T-cell (primary cell): ENCODE measurements around the gene CNOT6. TPM values are rescaled to one million over a fixed set of nuclear protein-coding genes. Genes with fewer than 3 reads are reported as not detected.

Experiments used
- ATAC-seq, 4 experiments: fragments of 200-7000 bp in 3 of 4; fragments of 150-1000 bp in 1 of 4; cut with Tn5 transposase; replicated peaks in 1 of 4; 1 replicate in 3 of 4; 2 replicates in 1 of 4; pipeline ENCODE4 v1.10.0; 2021; ENCODE audit warnings: moderate library complexity in 3 of 4, mild to moderate bottlenecking in 2 of 4, moderate number of reproducible peaks in 1 of 4
- CTCF ChIA-PET, 2 donors: fragments of 300-600 bp; sonication (Branson Sonifier 250); formaldehyde crosslinking; loops; one replicate each; lab custom pipeline; 2022; ENCODE audit warnings: antibody characterized with exemption in 2 of 2; lab: Charles Lee
- POLR2A ChIA-PET, 2 donors: fragments of 300-600 bp; sonication (Branson Sonifier 250); formaldehyde crosslinking; loops; one replicate each; lab custom pipeline; 2022; ENCODE audit warnings: antibody characterized with exemption in 2 of 2; lab: Charles Lee
- DNase-seq, 35 experiments: peaks; one replicate each; pipeline versions ENCODE4 v3.0.0 to v3.0.0-alpha.2; 2013 to 2023
- H3K27ac ChIP-seq: one replicate; pipeline ENCODE4 v1.5.1; 2013; ENCODE audit warnings: low read length
- H3K27me3 ChIP-seq, 2 experiments: replicated peaks in 1 of 2; 1 replicate in 1 of 2; 2 replicates in 1 of 2; pipeline versions ENCODE4 v1.6.1 to v1.7.0; 2013; ENCODE audit warnings: low read length in 1 of 2, mixed read lengths in 1 of 2; ENCODE audit not compliant: control insufficient read depth in 2 of 2, insufficient read depth in 2 of 2; ENCODE audit errors: extremely low read depth in 1 of 2
- H3K36me3 ChIP-seq, 2 donors: 1 replicate in 1 of 2; 2 replicates in 1 of 2; pipeline versions ENCODE4 v1.6.1 to v1.7.0; 2013; ENCODE audit warnings: low read length in 1 of 2; ENCODE audit not compliant: control insufficient read depth in 2 of 2, insufficient read depth in 1 of 2; ENCODE audit errors: extremely low read depth in 1 of 2
- H3K4me1 ChIP-seq, 2 experiments: 1 replicate in 1 of 2; 2 replicates in 1 of 2; pipeline versions ENCODE4 v1.6.1 to v1.7.0; 2013; ENCODE audit warnings: low read length in 2 of 2, mixed read lengths in 1 of 2; ENCODE audit not compliant: insufficient read depth in 2 of 2, control insufficient read depth in 1 of 2; ENCODE audit errors: extremely low read depth in 1 of 2
- H3K4me3 ChIP-seq, 2 donors: 1 replicate in 1 of 2; 2 replicates in 1 of 2; pipeline versions ENCODE4 v1.5.1 to v1.7.0; 2013; ENCODE audit warnings: mild to moderate bottlenecking in 2 of 2, low read length in 1 of 2, moderate library complexity in 1 of 2; ENCODE audit not compliant: control insufficient read depth in 1 of 2; ENCODE audit errors: extremely low read depth in 1 of 2
- H3K9me3 ChIP-seq: 2 replicates; pipeline ENCODE4 v1.7.0; 2013
- H3K27ac Mint-ChIP-seq, 2 donors: one replicate each; pipeline ENCODE4 v1.8.0; 2020 to 2021; ENCODE audit warnings: mild to moderate bottlenecking in 2 of 2, mixed read lengths in 2 of 2
- H3K27me3 Mint-ChIP-seq, 2 donors: one replicate each; pipeline ENCODE4 v1.8.0; 2021 to 2022; ENCODE audit warnings: mixed read lengths in 2 of 2
- H3K36me3 Mint-ChIP-seq: one replicate; pipeline ENCODE4 v1.8.0; 2021; ENCODE audit warnings: mixed read lengths
- H3K4me1 Mint-ChIP-seq, 3 donors: one replicate each; pipeline ENCODE4 v1.8.0; 2020 to 2022; ENCODE audit warnings: mixed read lengths in 3 of 3, mild to moderate bottlenecking in 1 of 3
- H3K4me3 Mint-ChIP-seq, 3 donors: one replicate each; pipeline ENCODE4 v1.8.0; 2020 to 2022; ENCODE audit warnings: mild to moderate bottlenecking in 3 of 3, mixed read lengths in 3 of 3, moderate library complexity in 3 of 3
- H3K9me3 Mint-ChIP-seq, 3 donors: one replicate each; pipeline ENCODE4 v1.8.0; 2020 to 2022; ENCODE audit warnings: mixed read lengths in 3 of 3
- WGBS: methylation state at CpG from one replicate; pipeline ENCODE4 v1.1.5; 2013; ENCODE audit warnings: missing lambda C conversion rate; ENCODE audit not compliant: insufficient coverage; 5-methylcytosine and 5-hydroxymethylcytosine counted together
- total RNA-seq, 35 experiments: library from RNA in 6 of 35; stranded (reverse) in 6 of 35; fragments of 120-200 nt in 1 of 35; gene quantifications; one replicate each; pipeline versions ENCODE4 v1.2.1 to v1.2.4 and lab custom pipeline; 2013 to 2026

Gene CNOT6
- total RNA-seq, 5 donors from 2014 or later (not counting 1 experiment from before 2014, with no cell fraction given), result 25.1 to 29.9 (median 25.6) TPM

DNA sequence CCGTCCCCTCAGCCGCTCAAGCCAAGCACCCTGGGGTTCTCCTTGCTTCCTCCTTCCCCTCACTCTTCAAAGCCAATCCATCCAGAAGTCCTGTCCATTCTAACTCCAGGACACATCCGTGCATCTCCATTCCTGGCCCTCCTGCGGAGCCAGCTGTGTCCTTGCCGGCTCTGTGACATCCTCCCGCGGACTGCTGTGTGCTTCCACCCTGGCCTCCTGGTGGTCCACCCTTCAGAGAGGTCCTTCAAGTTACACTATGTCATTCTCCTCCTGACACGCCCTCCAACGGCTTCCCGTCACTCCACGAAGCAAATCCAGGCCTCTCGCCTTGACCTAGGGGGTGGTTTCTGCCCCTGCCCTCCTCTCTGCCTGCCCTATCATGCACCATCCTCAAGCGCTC lies 110.1 kb downstream of the CNOT6 start:
- Mint-ChIP-seq H3K4me1 (peaks cover 2 to 7% (median 4%) of the 10 kb centered on the region in 3 donors), H3K36me3 (no peaks in the 10 kb centered on the region), H3K27ac (no peak overlapping the region), H3K27me3 (no peaks in the 10 kb centered on the region), H3K4me3 (no peak overlapping the region), H3K9me3 (no peaks in the 10 kb centered on the region)
- Histone ChIP-seq H3K36me3 (no peaks in the 10 kb centered on the region), H3K27me3 (peaks cover 0 to 13% of the 10 kb centered on the region in 2 experiments), H3K9me3 (no peaks in the 10 kb centered on the region), H3K4me3 (no peak overlapping the region), H3K27ac (no peak overlapping the region), H3K4me1 (no peaks in the 10 kb centered on the region)
- ChIA-PET POLR2A (no interaction called here), CTCF (no interaction called here)
- DNase-seq, result no peak
- 90% methylated on average over 7 of the region's 13 CpGs for WGBS
- no peak for ATAC-seq

DNA sequence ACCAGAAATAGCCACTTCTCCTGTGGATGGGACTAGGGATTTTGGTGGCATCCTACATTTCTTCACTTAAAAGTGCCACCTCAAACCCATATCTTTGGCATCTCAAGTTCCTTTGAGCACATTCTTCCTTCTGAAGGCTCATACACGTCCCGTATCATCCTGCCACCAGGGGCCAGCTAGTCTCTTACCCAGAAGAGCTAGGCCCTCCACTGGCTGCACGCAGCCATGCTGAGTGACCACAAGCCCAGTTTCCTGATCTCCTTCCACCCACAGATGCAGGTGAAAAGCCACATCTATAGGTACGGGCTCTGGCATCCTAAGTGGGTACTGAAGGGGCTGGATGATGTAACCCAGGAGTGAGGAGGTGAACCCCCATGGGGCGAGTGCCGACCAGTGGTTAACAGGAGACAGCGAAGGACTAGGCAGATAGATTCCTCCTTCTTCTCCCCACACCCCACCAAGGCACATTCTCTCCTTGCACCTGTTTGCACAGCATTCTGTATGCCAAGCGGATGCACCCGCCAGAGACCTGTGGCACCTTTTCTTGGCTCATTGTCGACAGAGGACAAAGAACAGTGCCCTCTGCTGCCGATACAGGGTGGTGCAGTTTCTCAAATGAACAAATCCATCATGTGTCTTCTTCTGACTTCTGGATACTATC lies 111.5 kb downstream of the CNOT6 start:
- CTCF ChIA-PET, result interaction anchor here in 1 of 2 donors (1.6 kb wide), 1 partner anchor 81 kb away, joined by 8 read pairs; no protein-coding TSS in a partner anchor
- H3K9me3 Mint-ChIP-seq, result no peaks in the 10 kb centered on the region
- Histone ChIP-seq H3K27me3 (peaks cover 0 to 17% of the 10 kb centered on the region in 2 experiments), H3K36me3 (no peaks in the 10 kb centered on the region), H3K9me3 (no peaks in the 10 kb centered on the region), H3K27ac (no peak overlapping the region), H3K4me3 (no peak overlapping the region), H3K4me1 (no peaks in the 10 kb centered on the region)
- H3K36me3 Mint-ChIP-seq, result no peaks in the 10 kb centered on the region
- H3K27ac Mint-ChIP-seq, result no peak overlapping the region
- WGBS, result 35% methylated on average over 7 of the region's 11 CpGs
- ATAC-seq (peak; percentile 55 to 74 (median 56)), DNase-seq (peak in 34 of 35 experiments; percentile 14 to 82 (median 50))
- no peaks in the 10 kb centered on the region for H3K27me3 Mint-ChIP-seq
- H3K4me1 Mint-ChIP-seq, result peaks cover 2 to 7% (median 4%) of the 10 kb centered on the region in 3 donors
- POLR2A ChIA-PET, result no interaction called here
- H3K4me3 Mint-ChIP-seq, result no peak overlapping the region

DNA sequence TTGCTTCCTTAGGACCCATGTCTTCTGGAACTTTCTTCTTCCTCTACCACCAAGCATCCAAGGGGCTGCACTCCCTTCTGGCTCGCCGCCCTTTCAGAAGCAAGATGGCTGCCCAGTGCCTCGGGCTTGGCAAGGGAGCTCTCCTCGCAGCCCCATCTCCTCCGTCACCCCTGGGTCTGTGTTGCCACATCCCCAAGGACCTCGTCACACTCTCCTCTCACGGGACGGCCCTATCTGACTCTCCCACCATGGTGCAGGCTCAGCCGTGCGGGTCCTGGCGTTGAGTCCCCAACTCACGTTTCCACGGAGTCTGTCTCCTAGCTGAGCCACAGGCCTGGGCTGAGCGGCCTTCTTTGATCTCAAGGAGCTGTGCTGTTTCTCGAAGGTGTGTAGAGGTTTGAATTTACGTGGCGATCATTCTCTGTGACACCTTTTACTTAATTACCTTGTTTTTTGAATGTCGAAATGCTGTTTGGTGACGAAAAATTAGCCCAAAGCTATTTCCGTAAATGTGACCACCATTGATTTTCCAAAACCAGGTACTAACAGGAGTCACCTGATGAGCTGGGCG lies 112.1 kb downstream of the CNOT6 start:
- Mint-ChIP-seq H3K27ac (no peak overlapping the region), H3K4me1 (peaks cover 2 to 7% (median 4%) of the 10 kb centered on the region in 3 donors), H3K9me3 (no peaks in the 10 kb centered on the region), H3K36me3 (no peaks in the 10 kb centered on the region), H3K4me3 (no peak overlapping the region), H3K27me3 (no peaks in the 10 kb centered on the region)
- DNase-seq (no peak), ATAC-seq (no peak)
- H3K4me3 ChIP-seq, result no peak overlapping the region
- H3K27ac ChIP-seq, result no peak overlapping the region
- CTCF ChIA-PET, result interaction anchor here in 1 of 2 donors (0.7 to 1.6 kb wide), 2 partner anchors 81 to 112 kb away, joined by 4 to 8 read pairs; no protein-coding TSS in a partner anchor
- H3K4me1 ChIP-seq, result no peaks in the 10 kb centered on the region
- 73% methylated on average over 14 of the region's 21 CpGs for WGBS
- H3K9me3 ChIP-seq, result no peaks in the 10 kb centered on the region
- H3K36me3 ChIP-seq, result no peaks in the 10 kb centered on the region
- H3K27me3 ChIP-seq, result peaks cover 0 to 20% of the 10 kb centered on the region in 2 experiments
- POLR2A ChIA-PET, result no interaction called here

DNA sequence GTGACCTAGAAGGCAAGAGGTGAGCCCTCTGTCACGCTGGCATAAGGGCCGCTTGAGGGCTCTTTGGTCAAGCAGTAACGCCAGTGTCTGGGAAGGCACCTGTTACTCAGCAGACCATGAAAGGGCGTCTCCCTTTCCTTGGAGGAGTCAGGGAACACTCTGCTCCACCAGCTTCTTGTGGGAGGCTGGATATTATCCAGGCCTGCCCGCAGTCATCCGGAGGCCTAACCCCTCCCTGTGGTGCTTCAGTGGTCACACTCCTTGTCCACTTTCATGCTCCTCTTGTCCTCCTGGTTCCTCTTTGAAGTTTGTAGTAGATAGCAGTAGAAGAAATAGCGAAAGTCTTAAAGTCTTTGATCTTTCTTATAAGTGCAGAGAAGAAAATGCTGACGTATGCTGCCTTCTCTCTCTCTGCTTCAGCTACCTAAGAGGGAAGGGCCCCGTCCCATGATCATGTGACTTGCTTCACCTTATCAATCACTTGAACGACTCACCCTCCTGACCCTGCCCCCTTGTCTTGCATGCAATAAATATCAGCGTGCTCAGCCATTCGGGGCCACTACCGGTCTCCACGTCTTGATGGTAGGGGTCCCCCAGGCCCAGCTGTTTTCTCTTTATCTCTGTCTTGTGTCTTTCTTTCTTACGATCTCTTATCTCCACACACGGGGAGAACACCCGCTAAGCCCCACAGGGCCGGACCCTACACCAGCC lies 113.8 kb downstream of the CNOT6 start:
- H3K4me1 ChIP-seq, result no peaks in the 10 kb centered on the region
- WGBS, result 86% methylated on average over 5 of the region's 18 CpGs
- no peak overlapping the region for H3K4me3 Mint-ChIP-seq
- H3K4me1 Mint-ChIP-seq, result peaks cover 2 to 7% (median 4%) of the 10 kb centered on the region in 3 donors
- CTCF ChIA-PET, result interaction anchor here in 1 of 2 donors (0.6 kb wide), 1 partner anchor 327 kb away, joined by 3 read pairs; no protein-coding TSS in a partner anchor
- H3K36me3 ChIP-seq, result no peaks in the 10 kb centered on the region
- ATAC-seq (no peak), DNase-seq (no peak)
- no peak overlapping the region for H3K4me3 ChIP-seq
- H3K27ac Mint-ChIP-seq, result no peak overlapping the region
- no peaks in the 10 kb centered on the region for H3K27me3 Mint-ChIP-seq
- H3K9me3 Mint-ChIP-seq, result no peaks in the 10 kb centered on the region
- POLR2A ChIA-PET, result no interaction called here
- H3K27ac ChIP-seq, result no peak overlapping the region
- H3K9me3 ChIP-seq, result no peaks in the 10 kb centered on the region
- H3K36me3 Mint-ChIP-seq, result no peaks in the 10 kb centered on the region
- peaks cover 0 to 20% of the 10 kb centered on the region in 2 experiments for H3K27me3 ChIP-seq

DNA sequence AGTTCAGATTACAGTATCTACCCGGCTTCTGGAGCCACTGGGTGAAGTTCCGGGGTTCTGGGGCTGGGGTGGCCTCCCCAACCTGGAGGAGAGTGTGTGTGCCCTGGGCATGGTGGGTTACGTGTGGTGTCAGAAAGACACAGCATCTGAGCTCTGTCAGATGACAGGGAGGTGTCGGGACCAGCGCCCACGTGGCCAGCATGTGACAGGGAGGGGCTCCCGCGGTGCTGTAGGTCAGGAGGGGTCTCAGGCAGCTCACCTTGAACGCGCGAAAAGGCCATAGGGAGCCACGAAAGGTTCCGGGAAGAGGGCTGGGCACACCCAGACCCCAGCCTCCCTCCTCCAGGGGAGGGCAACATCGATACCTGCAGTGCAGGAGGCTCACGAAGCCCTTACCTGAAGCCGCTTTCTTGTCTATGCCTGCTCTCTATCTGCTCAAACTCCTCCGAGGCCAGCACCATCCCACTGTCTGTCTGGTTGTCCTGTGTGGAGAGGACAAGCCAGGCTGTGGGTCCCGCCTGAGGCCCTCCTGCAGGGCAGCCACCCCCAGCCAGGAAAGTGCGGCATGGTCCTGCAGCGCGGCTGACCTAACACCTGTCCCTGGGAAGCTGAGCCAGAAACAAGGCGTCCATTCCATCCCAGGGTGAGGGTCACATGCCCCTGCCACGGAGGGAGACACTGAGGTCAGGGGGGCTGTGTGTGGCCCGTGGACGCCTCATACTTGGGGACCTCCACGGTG lies 114.6 kb downstream of the CNOT6 start:
- no peak overlapping the region for H3K27ac ChIP-seq

DNA sequence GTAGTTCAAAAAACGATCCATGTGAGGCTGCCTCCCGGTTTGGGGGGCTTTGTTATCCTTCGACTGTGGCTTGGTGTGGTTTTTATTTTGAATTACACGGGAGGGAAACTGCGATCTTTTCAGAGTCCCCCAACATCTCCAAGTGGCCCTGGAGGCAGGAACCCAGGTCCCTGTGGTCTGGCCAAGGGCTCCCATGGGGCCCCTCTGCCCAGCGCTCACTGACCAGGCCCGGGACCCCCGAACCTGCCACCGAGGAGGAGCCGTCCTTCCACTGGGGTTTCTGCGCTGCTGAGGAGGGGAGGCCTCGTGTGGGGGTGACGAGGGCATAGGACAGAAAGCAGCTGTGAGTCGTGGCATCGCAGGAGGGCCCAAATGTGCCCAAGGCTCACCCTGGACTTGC lies 115.2 kb downstream of the CNOT6 start:
- WGBS, result 81% methylated on average over 10 of the region's 15 CpGs

More for the DNA sequence above, 114.6 kb downstream of the CNOT6 start:
- Histone ChIP-seq H3K36me3 (no peaks in the 10 kb centered on the region), H3K4me1 (no peaks in the 10 kb centered on the region), H3K9me3 (no peaks in the 10 kb centered on the region), H3K4me3 (no peak overlapping the region), H3K27me3 (peaks cover 0 to 20% of the 10 kb centered on the region in 2 experiments)
- DNase-seq, result no peak
- POLR2A ChIA-PET, result no interaction called here
- Mint-ChIP-seq H3K27ac (no peak overlapping the region), H3K4me1 (peaks cover 2 to 7% (median 4%) of the 10 kb centered on the region in 3 donors), H3K9me3 (no peaks in the 10 kb centered on the region), H3K4me3 (no peak overlapping the region), H3K36me3 (no peaks in the 10 kb centered on the region), H3K27me3 (no peaks in the 10 kb centered on the region)
- WGBS, result 88% methylated on average over 16 of the region's 26 CpGs
- CTCF ChIA-PET, result no interaction called here
- ATAC-seq, result no peak

More for the DNA sequence above, 115.2 kb downstream of the CNOT6 start:
- H3K4me1 Mint-ChIP-seq, result peaks cover 2 to 7% (median 4%) of the 10 kb centered on the region in 3 donors
- H3K9me3 ChIP-seq, result no peaks in the 10 kb centered on the region
- H3K4me3 ChIP-seq, result no peak overlapping the region
- no peak for DNase-seq
- H3K27ac ChIP-seq, result no peak overlapping the region
- no peaks in the 10 kb centered on the region for H3K36me3 Mint-ChIP-seq
- H3K36me3 ChIP-seq, result no peaks in the 10 kb centered on the region
- no peaks in the 10 kb centered on the region for H3K9me3 Mint-ChIP-seq
- ATAC-seq, result no peak
- H3K27ac Mint-ChIP-seq, result no peak overlapping the region
- H3K4me3 Mint-ChIP-seq, result no peak overlapping the region
- no peaks in the 10 kb centered on the region for H3K4me1 ChIP-seq
- ChIA-PET CTCF (no interaction called here), POLR2A (no interaction called here)
- H3K27me3 Mint-ChIP-seq, result no peaks in the 10 kb centered on the region
- H3K27me3 ChIP-seq, result peaks cover 0 to 20% of the 10 kb centered on the region in 2 experiments
